Measurements from ENCODE around the gene CPLX4. TPM values are rescaled to one million over a fixed set of nuclear protein-coding genes. Genes with fewer than 3 reads are reported as not detected.

CPLX4 gene
- total and polyA plus RNA-seq, 2 of the 13 experiments (the other 11 are each of a cell fraction or from before 2014, with no cell fraction given), result not detected

- CTCF ChIA-PET (ENCODE audit: low intra/inter-chr PET ratio, low total read pairs), result no interaction called here
- Histone ChIP-seq H4K20me1 (ENCODE audit: insufficient read depth, low read length) (no peaks in the 10 kb centered on the region), H3K4me1 (ENCODE audit: insufficient read depth, low read length) (no peaks in the 10 kb centered on the region), H3K36me3 (replicated peaks in 1 of 2; ENCODE audit: control insufficient read depth in 1 of 2, insufficient read depth in 2 of 2, low read length in 2 of 2) (no peaks in the 10 kb centered on the region), H3K79me2 (ENCODE audit: insufficient read depth, low read length) (no peaks in the 10 kb centered on the region), H3K27ac (ENCODE audit: extremely low read length, insufficient read depth, low read length) (no peak overlapping the region), H3K4me2 (ENCODE audit: low read depth, low read length) (no peak overlapping the region), H3K9ac (ENCODE audit: insufficient read depth, low read depth, low read length) (no peak overlapping the region), H3K9me3 (ENCODE audit: low read length) (no peaks in the 10 kb centered on the region), H2AFZ (ENCODE audit: low read length) (no peak overlapping the region), H3K4me3 (replicated peaks in 1 of 3; ENCODE audit: insufficient read depth in 1 of 3, low read depth in 2 of 3, low read length in 3 of 3) (no peak overlapping the region), H3K27me3 (ENCODE audit: control insufficient read depth in 1 of 2, insufficient read depth in 2 of 2, low read length in 2 of 2) (peaks cover 0 to 36% of the 10 kb centered on the region in 2 experiments; a peak in 4 of 5 replicates)
- intact Hi-C loops (cut with micrococcal nuclease; ENCODE audit: unreplicated experiment) (no loop called here), in situ Hi-C loops (cut with HindIII; ENCODE audit: extremely low pct_ligation_motif_present, low pct_unique_long_range_greater_than_20kb) (no loop called here)
- DNase-seq (ENCODE audit: low spot score) (no peak), ATAC-seq (no peak), FAIRE-seq (no peak)
- BruUV-seq (replicated peaks), result no TSS peak
- POLR2A ChIA-PET, result no interaction called here
- WGBS (ENCODE audit: low lambda C conversion rate), result 20% methylated on average over 8 of the region's 8 CpGs
- TF ChIP-seq ELK4 (CRISPR knock-in tag; IDR thresholded peaks at IDR 0.05; ENCODE audit: borderline replicate concordance), result no peak
- no peak for TF ChIP-seq ZNF615 (CRISPR knock-in tag; IDR thresholded peaks at IDR 0.05; ENCODE audit: borderline replicate concordance)
- TF ChIP-seq ZNF773 (CRISPR knock-in tag; IDR thresholded peaks at IDR 0.05; ENCODE audit: borderline replicate concordance), result no peak
- no peak for TF ChIP-seq ZFAT (CRISPR knock-in tag; conservative IDR thresholded peaks at IDR 0.05)
Measured at GRCh38 chr18:59298871-59299270, 19.6 kb downstream of the CPLX4 start.

GRCh38 chr18:59293317-59293716 is 25.1 kb downstream of the CPLX4 start:
- H3K27ac ChIP-seq (ENCODE audit: extremely low read length, insufficient read depth, low read length), result no peak overlapping the region
- H2AFZ ChIP-seq (ENCODE audit: low read length), result no peak overlapping the region
- FAIRE-seq (no peak), ATAC-seq (no peak), DNase-seq (ENCODE audit: low spot score) (no peak)
- H3K9me3 ChIP-seq (ENCODE audit: low read length), result no peaks in the 10 kb centered on the region
- CTCF ChIA-PET (ENCODE audit: low intra/inter-chr PET ratio, low total read pairs), result no interaction called here
- H3K36me3 ChIP-seq (replicated peaks in 1 of 2; ENCODE audit: control insufficient read depth in 1 of 2, insufficient read depth in 2 of 2, low read length in 2 of 2), result no peaks in the 10 kb centered on the region
- H4K20me1 ChIP-seq (ENCODE audit: insufficient read depth, low read length), result no peaks in the 10 kb centered on the region
- POLR2A ChIA-PET, result no interaction called here
- no peaks in the 10 kb centered on the region for H3K79me2 ChIP-seq (ENCODE audit: insufficient read depth, low read length)
- no peaks in the 10 kb centered on the region for H3K4me1 ChIP-seq (ENCODE audit: insufficient read depth, low read length)
- in situ Hi-C loops (cut with HindIII; ENCODE audit: extremely low pct_ligation_motif_present, low pct_unique_long_range_greater_than_20kb), result no loop called here
- H3K9ac ChIP-seq (ENCODE audit: insufficient read depth, low read depth, low read length), result no peak overlapping the region
- no TSS peak for BruUV-seq (replicated peaks)
- intact Hi-C loops (cut with micrococcal nuclease; ENCODE audit: unreplicated experiment), result no loop called here
- no peaks in the 10 kb centered on the region for H3K27me3 ChIP-seq (ENCODE audit: control insufficient read depth in 1 of 2, insufficient read depth in 2 of 2, low read length in 2 of 2)
- no peak overlapping the region for H3K4me3 ChIP-seq (replicated peaks in 1 of 3; ENCODE audit: insufficient read depth in 1 of 3, low read depth in 2 of 3, low read length in 3 of 3)
- no peak overlapping the region for H3K4me2 ChIP-seq (ENCODE audit: low read depth, low read length)
- TF ChIP-seq ZNF317 (CRISPR knock-in tag; IDR thresholded peaks at IDR 0.05) (no peak), RBM22 (optimal IDR thresholded peaks at IDR 0.05; ENCODE audit: low read length) (no peak), BRCA1 (CRISPR knock-in tag; IDR thresholded peaks at IDR 0.05) (no peak), MZF1 (CRISPR knock-in tag; IDR thresholded peaks at IDR 0.05; ENCODE audit: borderline replicate concordance) (no peak), HNRNPH1 (optimal IDR thresholded peaks at IDR 0.05; ENCODE audit: low read depth, low read length) (no peak), ATRX (CRISPR knock-in tag; IDR thresholded peaks at IDR 0.05; ENCODE audit: borderline replicate concordance) (no peak), ZNF781 (CRISPR knock-in tag; IDR thresholded peaks at IDR 0.05; ENCODE audit: borderline replicate concordance, not compliant biosample characterization) (no peak), ZUFSP (CRISPR knock-in tag; IDR thresholded peaks at IDR 0.05; ENCODE audit: borderline replicate concordance) (no peak), GFI1 (CRISPR knock-in tag; IDR thresholded peaks at IDR 0.05; ENCODE audit: borderline replicate concordance) (no peak), PREB (CRISPR knock-in tag; IDR thresholded peaks at IDR 0.05) (no peak), TEAD3 (CRISPR knock-in tag; optimal IDR thresholded peaks at IDR 0.05; ENCODE audit: borderline replicate concordance) (no peak), FLYWCH1 (CRISPR knock-in tag; IDR thresholded peaks at IDR 0.05) (no peak), ZNF841 (CRISPR knock-in tag; IDR thresholded peaks at IDR 0.05; ENCODE audit: borderline replicate concordance) (no peak)
